GM19025 (cell line): ENCODE data around the gene PARP12.

ENCODE experiments used
- ATAC-seq: cut with Tn5 transposase; IDR thresholded peaks from one replicate; pipeline ENCODE4 v1.9.1; 2021; ENCODE audit warnings: mild to moderate bottlenecking, low read depth, moderate library complexity; ENCODE audit not compliant: unreplicated experiment

The PARP12 gene

DNA sequence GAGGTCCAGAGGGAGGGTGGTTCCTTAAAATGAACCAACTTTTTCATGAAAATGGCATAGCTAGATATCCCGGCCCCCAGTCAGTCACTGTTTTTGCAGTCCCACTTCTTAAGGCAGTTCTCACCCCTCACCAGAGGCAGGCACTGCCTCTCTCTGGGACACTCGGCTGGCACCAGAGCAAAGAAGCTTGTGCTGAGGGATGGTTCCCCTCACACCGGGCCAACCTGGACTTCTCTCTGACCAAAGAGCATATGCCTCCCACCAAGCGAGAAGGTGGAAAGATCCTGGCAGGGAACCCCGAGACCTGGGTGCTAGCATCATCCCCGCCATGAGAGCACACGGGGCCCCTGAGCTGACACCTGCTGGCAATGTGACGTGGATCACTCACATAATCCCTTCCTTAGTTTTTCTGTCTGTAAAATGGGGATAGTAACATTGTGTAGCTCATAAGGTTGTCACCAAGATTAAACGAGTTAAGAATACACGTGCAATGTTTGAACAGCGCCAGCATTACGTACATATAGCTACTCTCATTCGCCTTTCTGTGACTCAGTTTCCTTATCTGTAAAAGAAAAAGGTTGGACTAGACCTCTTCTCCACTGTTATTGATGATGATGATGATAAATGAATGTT is 88.5 kb downstream of the PARP12 start:
- ATAC-seq = no peak
